Measurements from ENCODE around the gene MEI1.

DNA sequence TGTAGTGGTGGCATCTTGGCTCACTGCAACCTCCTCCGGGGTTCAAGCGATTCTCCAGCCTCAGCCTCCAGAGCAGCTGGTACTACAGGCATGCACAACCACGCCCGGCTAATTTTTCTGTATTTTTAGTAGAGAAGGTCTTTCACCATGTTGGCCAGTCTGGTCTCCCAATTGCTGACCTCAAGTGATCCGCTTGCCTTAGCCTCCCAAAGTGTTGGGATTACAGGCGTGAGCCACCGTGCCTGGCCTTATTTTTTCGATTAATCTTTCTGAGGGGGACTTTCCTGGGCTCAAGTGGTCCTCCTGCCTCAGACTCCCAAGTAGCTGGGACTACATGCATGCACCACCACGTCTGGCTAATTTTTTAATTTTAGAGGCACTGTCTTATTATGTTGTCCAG is 16.3 kb upstream of the MEI1 start:
- TF ChIP-seq, protein P1, sequence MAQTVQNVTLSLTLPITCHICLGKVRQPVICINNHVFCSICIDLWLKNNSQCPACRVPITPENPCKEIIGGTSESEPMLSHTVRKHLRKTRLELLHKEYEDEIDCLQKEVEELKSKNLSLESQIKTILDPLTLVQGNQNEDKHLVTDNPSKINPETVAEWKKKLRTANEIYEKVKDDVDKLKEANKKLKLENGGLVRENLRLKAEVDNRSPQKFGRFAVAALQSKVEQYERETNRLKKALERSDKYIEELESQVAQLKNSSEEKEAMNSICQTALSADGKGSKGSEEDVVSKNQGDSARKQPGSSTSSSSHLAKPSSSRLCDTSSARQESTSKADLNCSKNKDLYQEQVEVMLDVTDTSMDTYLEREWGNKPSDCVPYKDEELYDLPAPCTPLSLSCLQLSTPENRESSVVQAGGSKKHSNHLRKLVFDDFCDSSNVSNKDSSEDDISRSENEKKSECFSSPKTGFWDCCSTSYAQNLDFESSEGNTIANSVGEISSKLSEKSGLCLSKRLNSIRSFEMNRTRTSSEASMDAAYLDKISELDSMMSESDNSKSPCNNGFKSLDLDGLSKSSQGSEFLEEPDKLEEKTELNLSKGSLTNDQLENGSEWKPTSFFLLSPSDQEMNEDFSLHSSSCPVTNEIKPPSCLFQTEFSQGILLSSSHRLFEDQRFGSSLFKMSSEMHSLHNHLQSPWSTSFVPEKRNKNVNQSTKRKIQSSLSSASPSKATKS (CRISPR knock-in tag; IDR thresholded peaks at IDR 0.05), result no peak
- TF ChIP-seq, protein P2, sequence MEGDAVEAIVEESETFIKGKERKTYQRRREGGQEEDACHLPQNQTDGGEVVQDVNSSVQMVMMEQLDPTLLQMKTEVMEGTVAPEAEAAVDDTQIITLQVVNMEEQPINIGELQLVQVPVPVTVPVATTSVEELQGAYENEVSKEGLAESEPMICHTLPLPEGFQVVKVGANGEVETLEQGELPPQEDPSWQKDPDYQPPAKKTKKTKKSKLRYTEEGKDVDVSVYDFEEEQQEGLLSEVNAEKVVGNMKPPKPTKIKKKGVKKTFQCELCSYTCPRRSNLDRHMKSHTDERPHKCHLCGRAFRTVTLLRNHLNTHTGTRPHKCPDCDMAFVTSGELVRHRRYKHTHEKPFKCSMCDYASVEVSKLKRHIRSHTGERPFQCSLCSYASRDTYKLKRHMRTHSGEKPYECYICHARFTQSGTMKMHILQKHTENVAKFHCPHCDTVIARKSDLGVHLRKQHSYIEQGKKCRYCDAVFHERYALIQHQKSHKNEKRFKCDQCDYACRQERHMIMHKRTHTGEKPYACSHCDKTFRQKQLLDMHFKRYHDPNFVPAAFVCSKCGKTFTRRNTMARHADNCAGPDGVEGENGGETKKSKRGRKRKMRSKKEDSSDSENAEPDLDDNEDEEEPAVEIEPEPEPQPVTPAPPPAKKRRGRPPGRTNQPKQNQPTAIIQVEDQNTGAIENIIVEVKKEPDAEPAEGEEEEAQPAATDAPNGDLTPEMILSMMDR (IDR thresholded peaks at IDR 0.05 in 2 of 3, conservative IDR thresholded peaks at IDR 0.05 in 1 of 3; ENCODE audit: insufficient read depth in 2 of 3, low read depth in 1 of 3, low read length in 3 of 3), result no peak

Measured in K562 (cell line).